Retinal pigment epithelial cell (primary cell): ENCODE measurements around the gene NFAT5.

ENCODE experiments used
- DNase-seq: peaks from one replicate; pipeline ENCODE4 v3.0.0-alpha.2; 2010; ENCODE audit warnings: low read depth
- H3K4me3 ChIP-seq: 2 replicates; pipeline ENCODE4 v1.5.1; 2011; ENCODE audit warnings: mild to moderate bottlenecking, low read length, control low read depth, moderate library complexity
- TF ChIP-seq, protein P1 (sequence below): conservative IDR thresholded peaks from 2 replicates; pipeline ENCODE4 v1.5.1; 2011; ENCODE audit warnings: low read depth, low read length, control low read depth, inconsistent platforms

The NFAT5 gene

DNA sequence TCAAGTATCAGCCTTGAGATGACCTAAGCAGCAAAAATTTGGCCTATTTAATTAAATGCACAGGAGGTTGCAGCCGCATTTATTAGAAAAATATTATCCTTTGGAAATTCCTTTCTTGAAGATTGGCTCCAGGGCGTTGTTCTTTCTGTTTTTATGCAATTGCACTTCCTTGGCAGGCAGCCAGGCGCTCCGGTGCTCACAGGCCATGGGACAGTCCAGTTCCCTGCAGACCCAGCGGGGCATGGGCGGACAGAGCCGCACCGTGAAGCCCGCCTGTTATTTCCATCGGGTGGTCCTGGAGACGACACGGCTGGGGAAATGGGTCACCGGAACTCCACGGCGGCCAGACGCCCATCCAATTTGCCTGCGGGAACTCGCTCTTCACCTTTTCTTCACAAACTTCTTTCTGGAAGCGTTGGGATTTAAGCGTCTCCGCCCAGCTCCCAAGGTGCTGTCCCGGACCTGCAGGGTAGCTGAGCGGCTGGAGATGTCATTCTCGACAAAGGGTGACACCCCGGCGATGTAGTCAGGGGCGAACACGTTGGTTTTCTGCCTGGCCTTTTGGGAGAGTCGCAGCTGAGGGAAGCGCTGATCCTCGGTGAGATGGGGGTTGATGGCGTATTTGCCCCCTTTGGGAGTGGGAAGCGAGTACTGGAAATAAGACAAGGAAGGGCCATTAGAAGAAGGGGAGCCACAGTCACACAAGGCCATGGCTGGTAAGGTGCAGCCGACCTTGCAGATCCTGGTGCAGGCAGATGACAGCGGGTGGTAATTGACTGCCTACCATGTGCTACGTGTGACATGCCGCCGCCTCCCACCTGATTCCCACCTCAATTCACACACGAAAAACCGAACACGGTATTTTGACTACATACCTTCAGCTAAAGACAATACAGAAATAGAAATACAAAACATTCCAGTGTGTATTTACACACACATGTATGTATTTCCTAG lies 176.5 kb downstream of the NFAT5 start:
- no peak for DNase-seq
- TF ChIP-seq, protein P1, sequence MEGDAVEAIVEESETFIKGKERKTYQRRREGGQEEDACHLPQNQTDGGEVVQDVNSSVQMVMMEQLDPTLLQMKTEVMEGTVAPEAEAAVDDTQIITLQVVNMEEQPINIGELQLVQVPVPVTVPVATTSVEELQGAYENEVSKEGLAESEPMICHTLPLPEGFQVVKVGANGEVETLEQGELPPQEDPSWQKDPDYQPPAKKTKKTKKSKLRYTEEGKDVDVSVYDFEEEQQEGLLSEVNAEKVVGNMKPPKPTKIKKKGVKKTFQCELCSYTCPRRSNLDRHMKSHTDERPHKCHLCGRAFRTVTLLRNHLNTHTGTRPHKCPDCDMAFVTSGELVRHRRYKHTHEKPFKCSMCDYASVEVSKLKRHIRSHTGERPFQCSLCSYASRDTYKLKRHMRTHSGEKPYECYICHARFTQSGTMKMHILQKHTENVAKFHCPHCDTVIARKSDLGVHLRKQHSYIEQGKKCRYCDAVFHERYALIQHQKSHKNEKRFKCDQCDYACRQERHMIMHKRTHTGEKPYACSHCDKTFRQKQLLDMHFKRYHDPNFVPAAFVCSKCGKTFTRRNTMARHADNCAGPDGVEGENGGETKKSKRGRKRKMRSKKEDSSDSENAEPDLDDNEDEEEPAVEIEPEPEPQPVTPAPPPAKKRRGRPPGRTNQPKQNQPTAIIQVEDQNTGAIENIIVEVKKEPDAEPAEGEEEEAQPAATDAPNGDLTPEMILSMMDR, result no peak
- no peak overlapping the region for H3K4me3 ChIP-seq

DNA sequence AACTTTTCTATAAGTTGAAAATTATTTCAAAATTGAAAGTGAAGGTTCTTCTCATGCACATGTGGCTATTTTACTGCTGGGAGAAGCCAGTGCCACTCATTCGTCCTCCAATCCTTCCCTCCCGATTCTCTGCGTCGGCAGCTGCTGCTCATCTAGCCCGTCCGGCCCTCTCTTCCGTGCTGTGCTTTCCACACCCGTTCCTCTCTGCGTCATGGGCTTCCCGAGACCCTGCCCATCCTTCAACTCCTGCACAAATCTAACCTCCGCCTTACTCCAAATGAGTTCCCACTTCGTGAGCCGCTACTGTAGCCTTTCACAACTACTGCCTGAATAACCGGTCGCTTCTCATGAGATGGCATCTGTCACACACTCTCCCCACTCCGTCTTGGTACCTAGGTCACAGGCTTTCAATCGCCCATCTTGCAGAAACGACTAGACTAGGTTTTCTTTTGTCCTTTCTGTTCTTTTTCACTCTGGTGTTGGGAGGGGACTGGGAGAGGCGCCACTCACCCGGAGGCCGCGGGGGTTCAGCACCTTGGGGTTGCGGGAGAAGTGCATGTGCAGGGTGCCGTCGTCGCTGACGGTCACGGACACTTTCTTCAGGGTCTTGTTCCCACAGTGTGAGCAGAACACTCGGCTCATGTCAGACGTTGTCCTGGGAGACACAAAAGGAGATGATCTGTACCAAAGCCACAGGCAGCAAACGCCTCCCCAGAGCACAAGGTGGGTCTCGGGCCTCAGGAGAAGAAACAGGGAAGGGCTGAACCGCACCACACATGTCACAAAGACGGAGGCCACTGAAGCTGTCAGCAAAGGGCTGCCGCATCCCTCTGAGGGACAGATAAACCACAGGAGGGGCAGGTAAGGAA lies 178.8 kb downstream of the NFAT5 start:
- TF ChIP-seq, protein P1, result no peak
- DNase-seq, result no peak

DNA sequence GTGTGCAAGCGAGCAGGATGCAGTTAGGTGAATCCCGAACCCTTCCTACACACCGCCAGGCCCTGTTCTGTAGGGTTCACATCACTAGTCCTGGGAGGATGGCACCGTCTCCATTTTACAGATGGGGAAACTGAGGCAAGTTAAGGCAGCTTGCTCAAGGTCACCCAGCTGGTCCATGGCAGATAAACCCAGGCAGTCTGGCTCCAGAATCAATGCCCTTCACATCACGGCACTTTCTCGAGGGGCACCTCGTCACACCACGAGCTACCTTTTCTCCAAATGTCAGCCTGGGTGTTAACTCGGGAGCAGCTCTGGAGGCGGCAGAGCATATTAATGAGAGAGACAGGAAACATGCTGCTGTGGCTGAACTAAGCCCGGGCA lies 179.5 kb downstream of the NFAT5 start:
- H3K4me3 ChIP-seq, result no peak overlapping the region
- TF ChIP-seq, protein P1, result no peak
- no peak for DNase-seq

More for the DNA sequence above, 178.8 kb downstream of the NFAT5 start:
- no peak overlapping the region for H3K4me3 ChIP-seq

GRCh38 chr16:69745959-69746358 lies 180.2 kb downstream of the NFAT5 start:
- H3K4me3 ChIP-seq, result no peak overlapping the region
- TF ChIP-seq, protein P1, result no peak
- DNase-seq, result no peak

DNA sequence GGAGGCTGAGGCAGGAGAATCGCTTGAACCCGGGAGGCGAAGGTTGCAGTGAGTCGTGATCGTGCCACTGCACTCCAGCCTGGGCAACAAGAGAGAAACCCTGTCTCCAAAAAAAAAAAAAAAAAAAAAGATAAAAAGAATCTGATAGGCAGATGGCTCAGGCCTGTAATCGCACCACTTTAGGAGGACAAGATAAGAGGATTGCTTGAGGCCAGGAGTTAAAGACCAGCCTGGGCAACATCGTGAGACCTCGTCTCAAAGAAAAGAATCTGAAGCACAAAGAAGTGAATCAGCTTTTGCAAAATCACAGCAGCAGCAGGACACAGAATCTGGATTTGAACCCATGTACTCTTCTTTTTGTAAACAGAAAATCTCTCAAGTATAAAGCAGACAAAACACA lies 181.3 kb downstream of the NFAT5 start:
- TF ChIP-seq, protein P1, result no peak
- no peak for DNase-seq
- H3K4me3 ChIP-seq, result no peak overlapping the region

- TF ChIP-seq, protein P1, result no peak
- H3K4me3 ChIP-seq, result no peak overlapping the region
- no peak for DNase-seq
Observed at GRCh38 chr16:69748694-69749345, 183.1 kb downstream of the NFAT5 start.
